Choroid plexus epithelial cell (primary cell): ENCODE data around the gene PARP3.
A peak's percentile ranks its signal among the peaks of the same experiment; 100 is the strongest.

Experiments used
- DNase-seq: peaks from one replicate; pipeline ENCODE4 v3.0.0-alpha.2; 2010; ENCODE audit warnings: low read depth
- H3K4me3 ChIP-seq: 2 replicates; pipeline ENCODE4 v1.5.1; 2011; ENCODE audit warnings: low read depth, mild to moderate bottlenecking, control low read depth, low read length, moderate library complexity
- TF ChIP-seq, protein P1 (sequence below): conservative IDR thresholded peaks from 2 replicates; pipeline ENCODE4 v1.5.1; 2011; ENCODE audit warnings: low read depth, mild to moderate bottlenecking, control low read depth, inconsistent platforms, low read length, moderate library complexity

Gene PARP3

DNA sequence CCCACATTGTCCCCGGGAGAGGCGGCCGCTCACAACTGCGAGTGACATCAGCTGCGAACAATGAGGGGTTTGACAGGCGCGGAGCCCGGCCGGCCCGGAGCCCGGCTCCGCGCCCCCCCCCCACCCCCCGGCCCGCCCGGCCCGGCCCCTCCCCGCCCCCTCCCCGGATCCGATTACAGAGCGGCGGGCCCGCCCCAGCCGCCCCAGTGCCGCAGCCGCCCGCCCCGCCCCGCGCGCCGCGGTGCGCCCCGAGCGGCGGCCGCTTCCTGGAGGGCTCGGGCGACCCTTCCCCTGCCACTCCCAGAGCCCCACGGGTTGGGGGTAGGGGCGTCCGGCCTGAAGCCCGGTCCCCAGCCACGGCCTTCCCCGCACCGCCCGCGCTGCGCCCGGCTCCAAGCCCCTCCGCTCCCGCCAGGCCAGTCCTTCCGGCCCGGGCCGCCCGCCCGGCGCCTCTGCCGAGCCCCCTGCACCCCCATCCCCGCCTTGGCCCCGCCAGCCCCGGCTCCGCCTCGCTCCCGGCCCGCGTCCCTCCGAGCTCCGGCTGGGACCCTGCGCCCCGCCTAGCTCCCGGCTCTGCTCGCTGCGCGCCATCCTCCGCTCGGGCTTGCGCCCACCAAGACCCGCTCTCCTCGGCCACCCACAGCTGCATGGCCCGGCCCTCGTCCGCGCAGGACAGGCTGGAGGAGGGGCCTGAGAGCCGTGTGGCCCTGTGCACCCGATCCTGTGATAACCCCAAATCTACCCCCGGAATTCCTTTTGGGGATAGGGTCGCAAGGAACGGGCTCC is 25.4 kb downstream of the PARP3 start, which contains the start of gene PCBP4:
Gene PCBP4, minus strand, starts transcription at position 71 of the 786 bp plus-strand sequence. CDS start 6,214 bp downstream, outside the sequence.
- peak within 1 kb of the TSS; percentile 66 for H3K4me3 ChIP-seq
- no peak for DNase-seq
- TF ChIP-seq, protein P1, sequence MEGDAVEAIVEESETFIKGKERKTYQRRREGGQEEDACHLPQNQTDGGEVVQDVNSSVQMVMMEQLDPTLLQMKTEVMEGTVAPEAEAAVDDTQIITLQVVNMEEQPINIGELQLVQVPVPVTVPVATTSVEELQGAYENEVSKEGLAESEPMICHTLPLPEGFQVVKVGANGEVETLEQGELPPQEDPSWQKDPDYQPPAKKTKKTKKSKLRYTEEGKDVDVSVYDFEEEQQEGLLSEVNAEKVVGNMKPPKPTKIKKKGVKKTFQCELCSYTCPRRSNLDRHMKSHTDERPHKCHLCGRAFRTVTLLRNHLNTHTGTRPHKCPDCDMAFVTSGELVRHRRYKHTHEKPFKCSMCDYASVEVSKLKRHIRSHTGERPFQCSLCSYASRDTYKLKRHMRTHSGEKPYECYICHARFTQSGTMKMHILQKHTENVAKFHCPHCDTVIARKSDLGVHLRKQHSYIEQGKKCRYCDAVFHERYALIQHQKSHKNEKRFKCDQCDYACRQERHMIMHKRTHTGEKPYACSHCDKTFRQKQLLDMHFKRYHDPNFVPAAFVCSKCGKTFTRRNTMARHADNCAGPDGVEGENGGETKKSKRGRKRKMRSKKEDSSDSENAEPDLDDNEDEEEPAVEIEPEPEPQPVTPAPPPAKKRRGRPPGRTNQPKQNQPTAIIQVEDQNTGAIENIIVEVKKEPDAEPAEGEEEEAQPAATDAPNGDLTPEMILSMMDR, result no peak

- H3K4me3 ChIP-seq, result peak overlapping the region; percentile 66
- TF ChIP-seq, protein P1, result no peak
- no peak for DNase-seq
Measured at GRCh38 chr3:51968170-51968775, 26.1 kb downstream of the PARP3 start.

- no peak overlapping the region for H3K4me3 ChIP-seq
- DNase-seq, result no peak
- TF ChIP-seq, protein P1, result no peak
Measured at GRCh38 chr3:51968883-51969678, 26.9 kb downstream of the PARP3 start.

DNA sequence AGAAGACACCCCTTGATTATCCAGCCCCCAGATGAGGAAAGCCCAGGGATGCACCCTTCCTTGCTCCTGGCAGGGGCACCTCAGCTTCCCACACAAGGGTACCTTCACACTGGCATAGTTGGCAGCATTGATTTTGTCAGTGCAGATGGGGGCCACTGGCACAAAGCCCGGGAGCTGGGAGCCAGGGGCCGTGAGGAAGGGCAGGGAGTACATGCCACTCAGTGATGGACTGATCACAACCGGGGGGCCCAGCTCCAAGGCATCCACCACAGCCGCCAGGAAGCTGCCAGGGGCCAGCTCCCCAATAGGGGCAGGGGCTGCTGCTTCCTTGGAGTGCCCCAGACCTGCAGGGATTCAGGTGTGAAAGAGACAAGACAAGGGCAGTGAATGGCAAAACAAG is 27.7 kb downstream of the PARP3 start:
- TF ChIP-seq, protein P1, result no peak
- no peak overlapping the region for H3K4me3 ChIP-seq
- no peak for DNase-seq

DNA sequence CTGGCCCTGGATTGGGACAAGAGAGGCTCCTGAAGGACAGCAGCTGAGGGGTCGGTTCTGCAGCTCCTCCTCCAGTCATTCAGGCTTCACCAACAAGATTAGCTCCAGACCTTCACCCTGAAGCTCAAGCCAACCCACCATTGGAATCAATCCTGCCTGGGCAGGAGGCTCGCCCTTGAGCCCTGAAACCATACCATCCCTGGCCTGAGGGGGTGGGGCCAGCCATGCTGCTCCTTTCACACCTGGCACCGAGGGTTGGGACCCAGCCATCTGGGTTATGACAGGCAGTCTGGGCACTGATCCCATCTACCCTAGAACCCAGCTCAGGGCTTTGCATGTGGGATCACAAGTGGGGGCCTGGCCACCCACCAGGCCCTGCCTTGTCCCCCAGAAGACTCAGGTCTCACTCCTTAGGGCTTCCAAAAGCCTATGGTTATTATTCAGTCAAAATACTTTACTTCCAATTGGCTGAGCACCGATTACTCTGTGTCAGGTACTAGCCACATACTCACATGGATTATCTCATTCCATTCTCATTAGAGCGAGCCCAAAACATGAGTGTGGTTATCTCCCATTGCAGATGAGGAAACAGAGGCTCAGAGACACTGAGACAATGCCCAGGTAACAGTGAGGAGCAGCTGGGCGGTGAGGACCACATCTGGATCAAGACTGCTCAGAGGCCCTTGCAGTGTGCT is 28.6 kb downstream of the PARP3 start:
- TF ChIP-seq, protein P1, result no peak
- H3K4me3 ChIP-seq, result no peak overlapping the region
- no peak for DNase-seq

GRCh38 chr3:51971350-51971749 is 29.2 kb downstream of the PARP3 start:
- TF ChIP-seq, protein P1, result no peak
- DNase-seq, result no peak
- H3K4me3 ChIP-seq, result no peak overlapping the region
